GM12878 (cell line): ENCODE data around the gene CEACAM6. TPM values are rescaled to one million over a fixed set of nuclear protein-coding genes. Genes with fewer than 3 reads are reported as not detected.

Experiments
- ATAC-seq: fragments of 200-7000 bp; cut with Tn5 transposase; 3 replicates; pipeline ENCODE4 v1.9.1; 2020; ENCODE audit warnings: mild to moderate bottlenecking, moderate library complexity
- BruUV-seq: library from RNA; stranded (reverse); fragments of 400-500 nt; replicated peaks from 2 replicates; lab custom pipeline; 2021; lab: Mats Ljungman, UMichigan
- CTCF ChIA-PET: fragments of 300-600 bp; sonication (Branson Sonifier 250); formaldehyde crosslinking; extraction: SDS; loops from one replicate; lab custom pipeline; 2021; ENCODE audit warnings: inconsistent platforms; lab: Yijun Ruan, JAX
- POLR2A ChIA-PET: fragments of 350-600 bp; formaldehyde crosslinking; extraction: SDS; loops from one replicate; lab custom pipeline; 2021; ENCODE audit warnings: inconsistent platforms; lab: Charles Lee
- RAD21 ChIA-PET: fragments of 300-600 bp; sonication (Branson Sonifier 250); formaldehyde crosslinking; loops from one replicate; lab custom pipeline; 2023; ENCODE audit warnings: antibody characterized with exemption; ENCODE audit not compliant: unreplicated experiment; lab: Charles Lee
- SMC1A ChIA-PET: fragments of 300-600 bp; sonication (Branson Sonifier 250); formaldehyde crosslinking; loops from one replicate; lab custom pipeline; 2023; ENCODE audit not compliant: unreplicated experiment, uncharacterized antibody; lab: Charles Lee
- DNase-seq: peaks from one replicate; pipeline ENCODE4 v3.0.0-alpha.2; 2011; ENCODE audit warnings: low read depth, low spot score
- FAIRE-seq: peaks from 3 replicates; lab custom pipeline; 2011; peaks lifted over from hg19 to GRCh38; lab: Jason Lieb, UNC
- H2AFZ ChIP-seq: 2 replicates; pipeline ENCODE4 v1.6.0; 2011; ENCODE audit warnings: low read depth, low read length, control low read depth; ENCODE audit not compliant: control insufficient read depth
- H3K27ac ChIP-seq: 2 replicates; pipeline ENCODE4 v1.5.1; 2011; ENCODE audit warnings: control low read depth; ENCODE audit not compliant: control insufficient read depth, insufficient read depth
- H3K27me3 ChIP-seq, 2 experiments: replicated peaks in 1 of 2; 2 replicates each; pipeline versions ENCODE4 v1.6.0 to v1.6.1; 2011; ENCODE audit warnings: low read length in 1 of 2; ENCODE audit not compliant: control insufficient read depth in 2 of 2, insufficient read depth in 2 of 2
- H3K36me3 ChIP-seq, 2 experiments: 2 replicates each; pipeline ENCODE4 v1.5.1; 2011; ENCODE audit warnings: low read length in 1 of 2; ENCODE audit not compliant: control insufficient read depth in 2 of 2, insufficient read depth in 2 of 2
- H3K4me1 ChIP-seq: 2 replicates; pipeline ENCODE4 v1.6.1; 2011; ENCODE audit warnings: mild to moderate bottlenecking, low read length, moderate library complexity, mixed read lengths; ENCODE audit not compliant: control insufficient read depth, insufficient read depth
- H3K4me2 ChIP-seq: 2 replicates; pipeline ENCODE4 v1.6.0; 2011; ENCODE audit warnings: control low read depth; ENCODE audit not compliant: control insufficient read depth, insufficient read depth
- H3K4me3 ChIP-seq: fragments of 200-600 bp; sonication (generic); 2 replicates; pipeline ENCODE4 v1.5.1; 2016
- H3K79me2 ChIP-seq: 2 replicates; pipeline ENCODE4 v1.6.0; 2011; ENCODE audit warnings: low read length; ENCODE audit not compliant: control insufficient read depth, insufficient read depth
- H3K9ac ChIP-seq: 2 replicates; pipeline ENCODE4 v1.8.0; 2011; ENCODE audit warnings: low read length, control low read depth, mixed read lengths; ENCODE audit not compliant: control insufficient read depth, insufficient read depth
- H3K9me3 ChIP-seq: replicated peaks from 3 replicates; pipeline ENCODE4 v1.5.1; 2011; ENCODE audit warnings: mild to moderate bottlenecking, low read length; ENCODE audit not compliant: control insufficient read depth, insufficient read depth
- H4K20me1 ChIP-seq: 2 replicates; pipeline ENCODE4 v1.6.0; 2011; ENCODE audit not compliant: control insufficient read depth, insufficient read depth
- BRCA1 ChIP-seq: IDR thresholded peaks from 2 replicates; pipeline ENCODE4 v1.6.1; 2011; ENCODE audit warnings: low read depth, low read length, improper control_type of control experiment
- CEBPZ ChIP-seq: fragments of 150-350 bp; IDR thresholded peaks from 2 replicates; pipeline ENCODE4 v1.6.1; 2016; ENCODE audit warnings: low read depth, low read length
- FOXM1 ChIP-seq: IDR thresholded peaks from 2 replicates; pipeline ENCODE4 v1.6.1; 2012; ENCODE audit warnings: low read depth, mild to moderate bottlenecking, inconsistent platforms, low read length, moderate library complexity
- GATAD2B ChIP-seq: fragments of 450-650 bp; conservative IDR thresholded peaks from 2 replicates; pipeline ENCODE4 v1.6.1; 2017; ENCODE audit warnings: low read depth, mild to moderate bottlenecking, moderate library complexity
- IKZF2 ChIP-seq, 2 experiments: fragments of 450-650 bp; IDR thresholded peaks; 2 replicates each; pipeline ENCODE4 v1.6.1; 2017; ENCODE audit warnings: mild to moderate bottlenecking in 2 of 2, moderate library complexity in 2 of 2
- RAD21 ChIP-seq: IDR thresholded peaks from 2 replicates; pipeline ENCODE4 v1.6.1; 2011; ENCODE audit warnings: mild to moderate bottlenecking, low read depth, low read length, moderate library complexity; ENCODE audit not compliant: insufficient read depth
- TAF1 ChIP-seq: IDR thresholded peaks from 2 replicates; pipeline ENCODE4 v1.6.1; 2011; ENCODE audit warnings: mild to moderate bottlenecking, low read depth, low read length, borderline replicate concordance
- WGBS: methylation state at CpG from one replicate; pipeline ENCODE4 v1.1.6; 2016; ENCODE audit warnings: low lambda C conversion rate; ENCODE audit not compliant: insufficient replicate concordance, insufficient coverage; ENCODE audit errors: missing lambda C conversion rate; 5-methylcytosine and 5-hydroxymethylcytosine counted together
- in situ Hi-C: fragments of 300-500 bp; cut with MboI; formaldehyde crosslinking; loops from 9 replicates; pipeline ENCODE4 v1.14.3; 2018; ENCODE audit warnings: mixed read lengths
- intact Hi-C: fragments of 100-400 bp; cut with micrococcal nuclease; formaldehyde crosslinking; loops from one replicate; pipeline ENCODE4 v1.14.2; 2022; ENCODE audit not compliant: unreplicated experiment
- polyA plus RNA-seq, 11 experiments: library from polyadenylated mRNA; depleted of rRNA in 4 of 11; unstranded in 6 of 11; stranded (reverse) in 5 of 11; fragments of >200 nt; fragmentation: Nextera tagmentation in 4 of 11; fragmentation: Illumina TruSeq in 1 of 11; extraction: Ambion mirVana in 4 of 11; extraction: Trizol in 1 of 11; gene quantifications; 1 replicate in 1 of 11; 2 replicates in 10 of 11; pipeline versions ENCODE4 v1.2.1 to v1.2.3, GENCODE V29; 2011 to 2016; ENCODE audit warnings: inconsistent platforms in 2 of 11, missing spikeins in 2 of 11, low read depth in 1 of 11
- total RNA-seq, 4 experiments: library from RNA; depleted of rRNA in 3 of 4; stranded (reverse); fragments of >200 nt in 3 of 4; fragmentation: Illumina TruSeq in 1 of 4; extraction: Trizol in 1 of 4; gene quantifications; 2 replicates each; pipeline versions ENCODE4 v1.2.1 to v1.2.3, GENCODE V29; 2013 to 2021
- TF ChIP-seq, protein P1 (sequence below): IDR thresholded peaks from 2 replicates; pipeline ENCODE4 v1.6.1; 2011; ENCODE audit warnings: low read depth, mild to moderate bottlenecking, low read length, moderate library complexity, borderline replicate concordance; ENCODE audit errors: extremely low read depth
- TF ChIP-seq, protein P2 (sequence below): IDR thresholded peaks from 2 replicates; pipeline ENCODE4 v1.6.1; 2011; ENCODE audit warnings: borderline replicate concordance, low read depth, mild to moderate bottlenecking, moderate library complexity, low read length; ENCODE audit not compliant: insufficient read depth, poor library complexity, severe bottlenecking

The CEACAM6 gene
- total and polyA plus RNA-seq, 10 of the 15 experiments (the other 5 are each of a cell fraction or from before 2014, with no cell fraction given): 0.26 TPM; not detected in 9

DNA sequence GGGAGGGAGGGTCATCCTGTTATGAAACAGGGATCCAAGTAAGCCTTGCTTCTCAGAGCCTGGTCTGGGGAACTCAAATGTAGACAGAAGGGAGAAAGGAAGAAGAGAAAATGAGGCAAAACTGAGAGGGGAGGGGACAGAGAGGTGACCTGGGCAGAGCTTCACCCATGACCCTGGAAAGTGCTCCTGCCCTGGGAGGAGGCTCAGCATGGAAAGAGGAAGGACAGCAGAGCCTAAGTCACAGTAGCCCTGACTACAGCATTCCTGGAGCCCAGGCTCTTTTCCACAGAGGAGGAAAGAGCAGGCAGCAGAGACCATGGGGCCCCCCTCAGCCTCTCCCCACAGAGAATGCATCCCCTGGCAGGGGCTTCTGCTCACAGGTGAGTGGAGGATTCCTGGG lies 41.0 kb downstream of the CEACAM6 start, which contains the start of gene CEACAM3:
TSS of gene CEACAM3 (plus strand) at position 226 of the 400 bp plus-strand sequence. CDS start at position 317, 91 bp downstream.
- DNase-seq: no peak
- intact Hi-C loops: no loop called here

DNA sequence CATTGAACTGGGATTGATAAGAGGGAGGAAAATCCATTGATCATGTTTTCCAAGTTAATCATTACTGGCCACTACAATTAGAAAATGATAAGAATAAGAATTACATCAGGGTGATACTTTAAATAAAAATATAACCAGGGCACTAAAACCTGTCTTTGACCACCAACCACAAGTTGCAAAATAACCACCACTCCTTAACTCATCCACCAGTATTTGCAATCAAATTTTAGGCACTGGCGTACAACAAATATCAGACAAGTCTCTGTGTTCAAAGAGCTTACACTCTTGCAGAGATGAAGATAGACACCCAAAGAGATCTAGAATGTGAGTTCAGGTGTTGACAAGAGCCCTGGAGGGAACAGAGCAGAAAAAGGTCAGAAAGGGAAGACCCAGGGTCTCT lies 41.6 kb downstream of the CEACAM6 start:
- H3K4me2 ChIP-seq: no peak overlapping the region
- H3K27ac ChIP-seq: no peak overlapping the region
- in situ Hi-C loops: no loop called here
- ChIA-PET RAD21 (no interaction called here), POLR2A (no interaction called here), CTCF (interaction anchor here (7.0 kb wide), 1 partner anchor 43 kb away, joined by 76 read pairs; the partner anchor contains the start of gene CEACAM6), SMC1A (interaction anchor here (5.5 kb wide), 1 partner anchor 23 kb away, joined by 47 read pairs; no protein-coding TSS in a partner anchor)
- H3K4me1 ChIP-seq: no peaks in the 10 kb centered on the region; the same call in 1 of the 2 replicates
- no peak overlapping the region for H2AFZ ChIP-seq
- no peak for ATAC-seq
- FAIRE-seq: no peak
- no peaks in the 10 kb centered on the region for H4K20me1 ChIP-seq
- no peak overlapping the region for H3K9ac ChIP-seq
- WGBS: 0% methylated on average over 1 of the region's 1 CpG
- peaks cover 0 to 6% of the 10 kb centered on the region in 2 experiments; a peak in 2 of 4 replicates for H3K27me3 ChIP-seq
- no peak for DNase-seq
- H3K4me3 ChIP-seq: no peak overlapping the region
- H3K79me2 ChIP-seq: no peaks in the 10 kb centered on the region
- no TSS peak for BruUV-seq
- intact Hi-C loops: no loop called here
- H3K9me3 ChIP-seq: no peaks in the 10 kb centered on the region
- no peaks in the 10 kb centered on the region for H3K36me3 ChIP-seq
- TF ChIP-seq GATAD2B (no peak), FOXM1 (no peak), IKZF2 (IDR thresholded peaks at IDR 0.05) (no peak), BRCA1 (no peak), TAF1 (no peak), CEBPZ (no peak), RAD21 (no peak)
- TF ChIP-seq, protein P1, sequence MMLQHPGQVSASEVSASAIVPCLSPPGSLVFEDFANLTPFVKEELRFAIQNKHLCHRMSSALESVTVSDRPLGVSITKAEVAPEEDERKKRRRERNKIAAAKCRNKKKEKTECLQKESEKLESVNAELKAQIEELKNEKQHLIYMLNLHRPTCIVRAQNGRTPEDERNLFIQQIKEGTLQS: no peak
- TF ChIP-seq, protein P2, sequence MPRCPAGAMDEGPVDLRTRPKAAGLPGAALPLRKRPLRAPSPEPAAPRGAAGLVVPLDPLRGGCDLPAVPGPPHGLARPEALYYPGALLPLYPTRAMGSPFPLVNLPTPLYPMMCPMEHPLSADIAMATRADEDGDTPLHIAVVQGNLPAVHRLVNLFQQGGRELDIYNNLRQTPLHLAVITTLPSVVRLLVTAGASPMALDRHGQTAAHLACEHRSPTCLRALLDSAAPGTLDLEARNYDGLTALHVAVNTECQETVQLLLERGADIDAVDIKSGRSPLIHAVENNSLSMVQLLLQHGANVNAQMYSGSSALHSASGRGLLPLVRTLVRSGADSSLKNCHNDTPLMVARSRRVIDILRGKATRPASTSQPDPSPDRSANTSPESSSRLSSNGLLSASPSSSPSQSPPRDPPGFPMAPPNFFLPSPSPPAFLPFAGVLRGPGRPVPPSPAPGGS: no peak

More for the DNA sequence above, 41.0 kb downstream of the CEACAM6 start, which contains the start of gene CEACAM3:
- no TSS peak for BruUV-seq
- Histone ChIP-seq H3K27ac (no peak within 1 kb of the TSS), H2AFZ (no peak within 1 kb of the TSS), H3K4me3 (no peak within 1 kb of the TSS), H3K27me3 (peaks cover 0 to 6% of the 10 kb centered on the region in 2 experiments; a peak in 2 of 4 replicates), H3K4me2 (no peak within 1 kb of the TSS), H3K4me1 (no peaks in the 10 kb centered on the region; the same call in 1 of the 2 replicates), H3K9me3 (no peaks in the 10 kb centered on the region), H3K79me2 (no peaks in the 10 kb centered on the region), H3K9ac (no peak within 1 kb of the TSS), H4K20me1 (no peaks in the 10 kb centered on the region), H3K36me3 (no peaks in the 10 kb centered on the region)
- in situ Hi-C loops: no loop called here
- FAIRE-seq: no peak
- ChIA-PET CTCF (interaction anchor here (0.7 to 7.2 kb wide), 11 partner anchors 10 to 162 kb away, joined by 3 to 188 read pairs (median 19); partner anchors contain the start of genes CEACAM6 and RABAC1), SMC1A (interaction anchor here (1.2 to 5.5 kb wide), 4 partner anchors 9 to 64 kb away, joined by 3 to 47 read pairs (median 4); partner anchors contain the start of gene RPS19), RAD21 (interaction anchor here (5.2 kb wide), 1 partner anchor 24 kb away, joined by 37 read pairs; no protein-coding TSS in a partner anchor), POLR2A (no interaction called here)
- ATAC-seq: no peak
- TF ChIP-seq FOXM1: no peak
- TF ChIP-seq, protein P1: no peak
